Measurements from ENCODE around the gene HTR3C. TPM values are rescaled to one million over a fixed set of nuclear protein-coding genes. Genes with fewer than 3 reads are reported as not detected.

HTR3C gene
- total RNA-seq, 1 experiment from 2014 or later: not detected

GRCh38 chr3:184031187-184031792, 21.6 kb upstream of the HTR3C start, which contains the start of gene HTR3D (continued):
- TF ChIP-seq REST (IDR thresholded peaks at IDR 0.05; ENCODE audit: low read depth): no peak
- no peak for TF ChIP-seq POLR2AphosphoS5 (IDR thresholded peaks at IDR 0.05; ENCODE audit: low read depth, low read length)
- TF ChIP-seq POLR2A (IDR thresholded peaks at IDR 0.05; ENCODE audit: borderline replicate concordance, extremely low read depth, insufficient read depth, insufficient read length): no peak
- no peak for TF ChIP-seq ZBTB33 (IDR thresholded peaks at IDR 0.05; ENCODE audit: extremely low read depth, insufficient replicate concordance, low read length)
- no peak for TF ChIP-seq ZFX (IDR thresholded peaks at IDR 0.05)
- no peak for TF ChIP-seq EZH2 (IDR thresholded peaks at IDR 0.05)

- Histone ChIP-seq H3K79me2 (ENCODE audit: insufficient read depth, low read length) (no peaks in the 10 kb centered on the region), H3K4me1 (ENCODE audit: control insufficient read depth in 1 of 2, insufficient read depth in 2 of 2, low read length in 2 of 2) (no peaks in the 10 kb centered on the region), H3K27me3 (ENCODE audit: insufficient read depth, low read length) (peaks cover 6% of the 10 kb centered on the region; the same call in 1 of the 2 replicates), H3K36me3 (ENCODE audit: control insufficient read depth in 1 of 2, insufficient read depth in 2 of 2, low read length in 2 of 2) (no peaks in the 10 kb centered on the region), H2AFZ (ENCODE audit: low read depth, low read length, poor library complexity, severe bottlenecking) (no peak overlapping the region), H3K4me2 (ENCODE audit: low read length) (no peak overlapping the region), H3K9me2 (ENCODE audit: insufficient read depth) (no peaks in the 10 kb centered on the region), H3K9ac (ENCODE audit: low read length) (no peak overlapping the region), H3K27ac (ENCODE audit: low read depth, low read length) (no peak overlapping the region), H3K4me3 (replicated peaks in 1 of 2; ENCODE audit: low read depth in 1 of 2, low read length in 2 of 2) (no peak overlapping the region), H3K9me3 (ENCODE audit: control insufficient read depth in 1 of 2, insufficient read depth in 1 of 2, low read depth in 1 of 2, low read length in 2 of 2) (no peaks in the 10 kb centered on the region), H4K20me1 (ENCODE audit: insufficient read depth) (no peaks in the 10 kb centered on the region)
- peak; percentile 82 for ATAC-seq
- POLR2A ChIA-PET: no interaction called here
- no TSS peak for BruUV-seq (replicated peaks)
- RAD21 ChIA-PET (ENCODE audit: low non-redundant PET in 1 of 2, low total read pairs in 2 of 2, uncharacterized antibody in 2 of 2, unreplicated experiment in 2 of 2): no interaction called here
- intact Hi-C loops (cut with micrococcal nuclease): no loop called here
- CTCF ChIA-PET: no interaction called here
- DNase-seq (ENCODE audit: low read depth, low spot score): peak; percentile 18
- TF ChIP-seq SRF (IDR thresholded peaks at IDR 0.05; ENCODE audit: low read depth): no peak
- peak; percentile 28 for TF ChIP-seq RAD21 (IDR thresholded peaks at IDR 0.05; ENCODE audit: low read depth)
- no peak for TF ChIP-seq ZBTB33 (IDR thresholded peaks at IDR 0.05; ENCODE audit: extremely low read depth, insufficient replicate concordance, low read length)
- TF ChIP-seq FOSL1 (IDR thresholded peaks at IDR 0.05; ENCODE audit: low read depth): no peak
- TF ChIP-seq REST (IDR thresholded peaks at IDR 0.05; ENCODE audit: low read depth): no peak
- no peak for TF ChIP-seq SIN3A (IDR thresholded peaks at IDR 0.05; ENCODE audit: low read depth)
- TF ChIP-seq CBX3 (IDR thresholded peaks at IDR 0.05; ENCODE audit: low read depth): no peak
- TF ChIP-seq TCF7L2 (IDR thresholded peaks at IDR 0.05; ENCODE audit: borderline replicate concordance, extremely low read depth, insufficient read depth, insufficient read length): no peak
- no peak for TF ChIP-seq SP1 (IDR thresholded peaks at IDR 0.05; ENCODE audit: low read depth)
Measured at GRCh38 chr3:184037816-184038215, 15.0 kb upstream of the HTR3C start.
